IPS-15b (cell line): ENCODE results near the gene HOXB2.
"Not testable (repeated sequence)": the region's sequence is repeated elsewhere in the genome, so short reads cannot be mapped to it uniquely, and the experiment has no call there.

ENCODE experiments used
- H3K27me3 ChIP-seq: one replicate; pipeline ENCODE4 v1.6.1; 2013; ENCODE audit warnings: low read length; ENCODE audit not compliant: control insufficient read depth, insufficient read depth
- H3K36me3 ChIP-seq: one replicate; pipeline ENCODE4 v1.6.1; 2013; ENCODE audit warnings: low read length; ENCODE audit not compliant: control insufficient read depth, insufficient read depth
- H3K4me1 ChIP-seq: one replicate; pipeline ENCODE4 v1.6.1; 2013; ENCODE audit warnings: mild to moderate bottlenecking, low read length; ENCODE audit not compliant: control insufficient read depth, insufficient read depth
- H3K4me3 ChIP-seq: one replicate; pipeline ENCODE4 v1.5.1; 2013; ENCODE audit warnings: low read depth, low read length
- H3K9ac ChIP-seq: one replicate; pipeline ENCODE4 v1.6.1; 2013; ENCODE audit warnings: low read depth, mild to moderate bottlenecking, low read length
- H3K9me3 ChIP-seq: one replicate; pipeline ENCODE4 v1.6.1; 2013; ENCODE audit warnings: mild to moderate bottlenecking, low read length; ENCODE audit not compliant: control insufficient read depth, insufficient read depth

HOXB2 gene

DNA sequence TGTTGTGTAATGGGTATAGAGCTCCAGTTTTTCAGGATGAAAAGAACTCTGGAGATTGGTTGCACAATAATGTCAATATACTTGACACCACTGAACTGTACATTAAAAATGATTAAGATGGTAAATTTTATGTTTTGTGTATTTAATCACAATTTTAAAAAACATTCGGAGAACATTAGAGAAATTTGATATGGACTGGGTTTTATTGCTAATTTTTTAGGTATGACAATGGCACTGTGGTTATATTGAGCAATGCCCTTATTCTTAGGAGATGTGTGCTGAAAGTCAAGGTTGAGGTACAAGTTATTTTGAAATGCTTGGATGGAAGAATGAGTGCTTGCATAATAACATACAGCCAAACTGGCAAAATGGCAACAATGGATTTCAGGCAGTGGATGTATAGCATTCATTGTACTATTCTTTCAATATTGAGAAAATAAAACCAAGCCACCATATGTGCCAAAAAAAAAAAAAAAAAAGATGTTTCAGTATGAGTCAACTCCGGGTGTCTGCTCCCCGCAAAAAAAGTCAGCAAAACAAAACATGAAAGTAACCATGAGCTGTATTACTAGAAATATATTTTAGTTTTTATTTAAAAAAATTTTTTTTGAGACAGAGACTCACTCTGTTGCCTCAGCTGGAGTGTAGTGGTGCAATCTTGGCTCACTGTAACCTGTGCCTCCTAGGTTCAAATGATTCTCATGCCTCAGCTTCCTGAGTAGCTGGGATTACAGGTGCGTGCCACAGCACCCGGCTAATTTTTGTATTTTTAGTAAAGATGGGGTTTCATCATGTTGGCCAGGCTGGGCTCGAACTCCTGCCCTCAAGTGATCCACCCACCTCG, 33.9 kb downstream of the HOXB2 start:
- Histone ChIP-seq H3K36me3 (no peaks in the 10 kb centered on the region), H3K4me1 (peaks cover 6% of the 10 kb centered on the region), H3K9ac (no peak overlapping the region), H3K27me3 (peaks cover 18% of the 10 kb centered on the region), H3K4me3 (no peak overlapping the region), H3K9me3 (no peaks in the 10 kb centered on the region)

DNA sequence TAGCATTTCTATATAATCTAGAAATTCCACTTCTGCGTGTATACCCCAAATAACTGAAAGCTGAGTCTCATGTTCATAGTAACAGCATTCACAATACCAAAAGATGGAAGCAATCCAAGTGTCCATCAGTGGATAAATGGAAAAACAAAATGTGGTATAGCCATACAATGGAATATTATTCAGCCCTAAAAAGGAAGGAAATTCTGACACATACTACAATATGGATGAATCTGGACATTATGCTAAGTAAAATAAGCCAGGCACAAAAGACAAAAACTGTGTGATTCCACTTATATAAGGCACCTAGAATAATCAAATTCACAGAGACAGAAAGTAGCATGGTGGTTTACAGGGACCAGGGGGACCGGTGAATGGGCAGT, 34.5 kb downstream of the HOXB2 start:
- no peaks in the 10 kb centered on the region for H3K36me3 ChIP-seq

DNA sequence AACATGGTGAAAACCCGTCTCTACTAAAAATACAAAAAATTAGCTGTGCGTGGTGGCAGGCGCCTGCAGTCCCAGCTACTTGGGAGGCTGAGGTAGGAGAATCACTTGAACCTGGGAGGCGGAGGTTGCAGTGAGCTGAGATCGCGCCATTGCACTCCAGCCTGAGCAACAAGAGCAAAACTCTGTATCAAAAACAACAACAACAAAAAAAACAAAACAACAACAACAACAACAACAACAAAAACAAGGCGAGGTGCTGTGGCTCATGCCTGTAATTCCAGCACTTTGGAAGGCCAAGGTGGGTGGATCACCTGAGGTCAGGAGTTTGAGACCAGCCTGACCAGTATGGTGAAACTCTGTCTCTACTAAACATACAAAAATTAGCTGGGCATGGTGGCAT, 35.2 kb downstream of the HOXB2 start:
- H3K27me3 ChIP-seq: peaks cover 17% of the 10 kb centered on the region
- not testable (repeated sequence) for H3K9ac ChIP-seq, H3K36me3 ChIP-seq, H3K9me3 ChIP-seq, H3K4me1 ChIP-seq, H3K4me3 ChIP-seq

More for the DNA sequence above, 34.5 kb downstream of the HOXB2 start:
- H3K9me3 ChIP-seq: no peaks in the 10 kb centered on the region
- H3K9ac ChIP-seq: no peak overlapping the region
- peaks cover 18% of the 10 kb centered on the region for H3K27me3 ChIP-seq
- H3K4me1 ChIP-seq: peaks cover 6% of the 10 kb centered on the region
- H3K4me3 ChIP-seq: no peak overlapping the region

DNA sequence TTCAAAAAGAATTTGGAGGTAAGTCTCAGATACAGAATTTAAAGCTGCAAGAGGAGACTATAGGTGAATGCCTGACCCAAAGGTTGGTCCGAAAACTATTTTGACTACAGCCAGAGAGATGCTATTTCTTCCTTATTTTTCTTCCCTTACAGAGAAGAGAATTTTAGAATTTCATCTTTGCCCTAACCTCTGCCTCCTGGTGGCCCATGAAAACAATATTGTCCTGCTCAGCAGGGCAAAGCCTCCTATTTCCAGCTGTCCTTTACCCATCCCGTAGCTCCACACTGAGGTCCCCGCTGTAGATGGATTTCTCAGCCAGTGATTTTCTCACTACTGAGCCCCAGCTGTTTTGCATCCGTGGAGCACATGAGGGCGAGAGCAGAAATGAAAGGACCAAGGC, 38.7 kb downstream of the HOXB2 start:
- no peaks in the 10 kb centered on the region for H3K9me3 ChIP-seq
- H3K4me1 ChIP-seq: peaks cover 4% of the 10 kb centered on the region
- H3K27me3 ChIP-seq: peaks cover 29% of the 10 kb centered on the region
- H3K4me3 ChIP-seq: no peak overlapping the region
- no peaks in the 10 kb centered on the region for H3K36me3 ChIP-seq
- no peak overlapping the region for H3K9ac ChIP-seq

DNA sequence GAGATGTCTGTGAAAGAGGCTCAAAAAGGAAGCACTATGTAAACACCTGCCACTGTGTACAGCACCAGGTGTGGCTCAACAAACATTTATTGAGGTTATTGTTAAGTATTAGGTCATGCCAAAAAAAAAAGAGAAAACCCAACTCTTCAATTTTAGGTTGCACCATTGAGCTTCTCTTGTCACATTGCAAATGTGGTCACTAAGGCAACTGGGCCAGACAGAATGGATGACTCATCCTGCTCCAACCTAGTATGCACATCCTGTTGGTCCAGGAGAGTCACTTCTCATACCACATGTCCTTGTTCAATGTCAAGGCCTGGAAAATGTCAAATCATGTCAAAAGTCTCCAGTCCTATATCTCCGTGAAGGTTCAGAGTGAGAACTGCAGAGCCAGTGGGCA, 39.1 kb downstream of the HOXB2 start:
- Histone ChIP-seq H3K4me3 (no peak overlapping the region), H3K9me3 (no peaks in the 10 kb centered on the region), H3K4me1 (peaks cover 4% of the 10 kb centered on the region), H3K27me3 (peaks cover 33% of the 10 kb centered on the region), H3K9ac (no peak overlapping the region), H3K36me3 (no peaks in the 10 kb centered on the region)

DNA sequence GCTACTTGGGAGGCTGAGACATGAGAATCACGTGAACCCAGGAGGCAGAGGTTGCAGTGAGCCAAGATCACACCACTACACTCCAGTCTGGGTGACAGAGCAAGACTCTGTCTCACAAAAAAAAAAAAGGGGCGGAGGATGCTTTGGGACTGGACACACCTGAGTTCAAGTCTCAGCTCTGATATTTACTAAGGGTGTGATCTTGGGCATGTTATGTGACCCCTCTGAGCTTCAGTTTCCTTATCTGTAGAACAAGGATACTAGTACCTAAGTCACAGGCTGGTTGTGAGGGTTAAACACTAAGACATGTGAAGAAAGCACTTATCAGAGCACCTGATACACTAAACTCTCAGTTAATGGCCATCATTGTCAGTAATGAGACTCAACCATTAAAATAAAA, 40.0 kb downstream of the HOXB2 start:
- H3K36me3 ChIP-seq: no peaks in the 10 kb centered on the region
- H3K27me3 ChIP-seq: peaks cover 41% of the 10 kb centered on the region
- no peaks in the 10 kb centered on the region for H3K9me3 ChIP-seq
- peaks cover 4% of the 10 kb centered on the region for H3K4me1 ChIP-seq
- no peak overlapping the region for H3K9ac ChIP-seq
- H3K4me3 ChIP-seq: no peak overlapping the region

DNA sequence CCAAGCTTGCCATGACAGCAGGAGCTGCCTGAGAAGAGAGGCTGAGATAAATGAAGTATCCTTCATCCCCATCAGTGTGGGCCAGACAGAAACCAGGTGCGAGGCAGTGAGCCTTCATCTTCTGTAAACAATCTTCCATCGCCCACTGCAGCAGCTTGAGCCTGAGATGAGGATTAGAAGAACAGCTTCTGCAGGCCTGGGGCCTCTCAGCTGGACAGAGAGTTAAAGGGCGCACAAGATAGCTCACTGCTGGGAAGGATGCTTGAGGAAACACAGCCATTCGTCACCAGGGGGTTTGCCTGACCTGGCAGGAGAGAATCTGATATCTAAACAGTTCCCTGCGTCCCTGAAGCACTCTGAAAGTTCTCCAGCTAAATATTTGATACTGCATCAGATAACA, 41.2 kb downstream of the HOXB2 start:
- H3K9ac ChIP-seq: no peak overlapping the region
- no peaks in the 10 kb centered on the region for H3K36me3 ChIP-seq
- no peaks in the 10 kb centered on the region for H3K9me3 ChIP-seq
- no peak overlapping the region for H3K4me3 ChIP-seq
- peaks cover 4% of the 10 kb centered on the region for H3K4me1 ChIP-seq
- H3K27me3 ChIP-seq: peaks cover 42% of the 10 kb centered on the region

DNA sequence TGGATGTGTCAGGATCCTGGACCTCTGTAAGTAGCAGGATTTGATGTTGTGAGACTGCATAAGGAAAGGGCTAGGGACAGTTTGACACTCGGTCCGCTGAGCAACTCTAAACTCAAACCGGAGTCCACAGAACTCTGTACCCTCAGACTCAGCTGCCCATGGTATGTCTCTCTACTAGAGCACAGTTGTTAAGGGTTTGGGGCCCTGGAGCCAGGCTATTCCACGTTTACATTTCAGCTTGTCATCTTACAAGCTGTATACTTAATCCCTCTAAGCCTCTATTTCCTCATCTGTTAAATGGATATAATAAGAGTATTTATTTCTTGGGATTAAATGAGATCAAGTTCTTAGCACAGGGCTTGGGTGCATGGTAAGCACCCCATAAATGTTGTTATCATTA, 42.0 kb downstream of the HOXB2 start:
- peaks cover 4% of the 10 kb centered on the region for H3K4me1 ChIP-seq
- H3K4me3 ChIP-seq: no peak overlapping the region
- H3K9me3 ChIP-seq: no peaks in the 10 kb centered on the region
- peaks cover 48% of the 10 kb centered on the region for H3K27me3 ChIP-seq
- H3K36me3 ChIP-seq: no peaks in the 10 kb centered on the region
- H3K9ac ChIP-seq: no peak overlapping the region

DNA sequence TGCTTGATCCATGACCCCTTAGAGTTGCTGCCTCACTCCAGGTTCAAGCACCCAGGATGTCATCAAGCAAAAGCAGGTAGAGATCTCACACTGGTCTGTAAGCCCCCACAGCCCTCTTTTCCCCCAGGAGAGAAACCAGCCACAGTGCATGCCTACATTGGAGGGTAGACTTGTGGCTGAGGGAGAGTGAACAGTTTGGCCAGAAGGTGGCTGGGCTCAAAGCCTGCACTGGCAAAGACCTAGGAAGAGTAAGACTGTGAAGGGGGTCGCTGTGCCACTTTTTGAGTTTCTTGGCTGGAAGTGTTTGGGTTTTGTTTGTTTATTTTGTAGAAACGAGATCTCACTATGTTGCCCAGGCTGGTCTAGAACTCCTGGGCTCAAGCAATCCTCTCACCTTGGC, 42.6 kb downstream of the HOXB2 start:
- H3K4me1 ChIP-seq: peaks cover 4% of the 10 kb centered on the region
- no peak overlapping the region for H3K9ac ChIP-seq
- H3K9me3 ChIP-seq: no peaks in the 10 kb centered on the region
- peaks cover 51% of the 10 kb centered on the region for H3K27me3 ChIP-seq
- H3K36me3 ChIP-seq: no peaks in the 10 kb centered on the region
- no peak overlapping the region for H3K4me3 ChIP-seq

DNA sequence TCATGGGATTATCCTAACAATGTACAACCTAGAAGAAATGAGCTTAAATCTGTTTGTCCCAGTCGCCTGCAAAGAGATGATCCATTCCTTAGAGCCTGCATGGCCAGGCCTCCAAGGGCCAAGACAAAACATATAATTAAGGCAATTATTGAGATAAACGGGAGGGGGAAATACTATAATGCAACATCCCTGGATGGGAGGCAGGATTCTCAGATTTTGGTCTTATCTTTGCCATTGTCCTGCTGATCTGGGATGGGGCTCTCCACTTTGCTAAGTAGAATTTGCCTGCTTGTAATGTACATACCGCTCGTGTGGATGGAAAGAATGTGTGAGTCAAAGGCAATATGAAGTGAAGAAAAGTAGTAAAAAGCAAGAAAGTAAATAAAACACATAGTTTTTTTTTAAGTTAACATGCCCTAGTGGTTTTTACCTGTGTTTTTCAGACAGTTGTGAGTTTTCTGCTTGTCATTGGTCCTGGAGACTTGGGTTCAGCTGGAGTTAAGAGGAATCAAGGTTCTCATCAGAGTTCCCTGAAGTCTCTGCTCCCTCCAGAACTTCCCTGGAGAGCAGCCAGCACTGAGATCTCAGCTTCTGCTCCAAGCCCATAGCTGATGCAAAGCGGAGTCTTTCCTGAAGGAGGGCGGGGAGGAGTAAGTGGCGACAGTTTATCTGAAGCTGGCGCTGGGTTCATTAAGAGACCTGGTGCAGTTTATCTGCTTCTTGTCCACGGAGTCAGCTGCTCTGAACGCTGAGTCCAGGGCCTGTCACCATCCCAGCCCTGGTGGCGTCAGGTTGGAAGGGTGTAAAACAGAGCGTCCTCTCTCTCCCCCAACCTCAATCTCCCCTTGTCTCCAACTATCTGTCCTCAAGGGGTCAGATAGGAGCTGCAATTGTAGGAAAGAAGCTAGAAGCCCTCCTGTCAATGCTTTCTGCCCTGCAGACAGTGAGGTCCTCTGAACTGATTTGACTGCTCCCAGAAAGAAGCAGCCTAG, 44.2 kb downstream of the HOXB2 start:
- Histone ChIP-seq H3K4me1 (peaks cover 4% of the 10 kb centered on the region), H3K9ac (no peak overlapping the region), H3K36me3 (no peaks in the 10 kb centered on the region), H3K4me3 (no peak overlapping the region), H3K9me3 (no peaks in the 10 kb centered on the region), H3K27me3 (peaks cover 57% of the 10 kb centered on the region)

DNA sequence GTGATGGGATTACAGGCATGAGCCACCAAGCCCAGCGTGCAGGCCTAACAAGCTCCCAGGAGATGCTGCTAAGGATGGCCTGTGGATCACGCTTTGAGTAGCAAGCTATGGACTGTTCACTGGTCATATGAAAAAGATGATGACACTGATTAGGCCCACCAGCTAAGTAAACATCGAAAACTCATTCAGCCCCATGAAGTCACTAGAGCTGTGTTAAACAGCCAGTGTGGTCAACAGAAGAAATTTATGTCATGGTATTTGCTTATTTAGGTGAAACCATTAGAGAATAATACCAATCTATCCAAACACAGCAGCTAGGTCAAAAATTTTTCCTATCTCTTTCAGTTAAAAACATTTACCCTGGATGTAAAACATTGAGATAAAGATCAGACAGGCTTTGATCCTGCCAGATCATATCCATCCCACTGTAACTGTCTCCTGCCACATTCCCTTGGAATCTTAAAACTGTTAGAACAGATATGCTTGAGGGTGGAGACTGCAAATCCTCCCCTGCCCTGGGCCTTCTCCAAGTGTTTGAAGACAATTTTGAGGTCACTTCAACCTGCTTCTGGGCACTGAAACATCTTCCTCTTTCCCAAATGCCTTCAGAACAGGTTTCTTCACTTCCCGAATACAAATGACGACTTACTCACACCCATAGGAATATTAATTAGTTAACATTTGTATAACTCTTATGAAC, 45.0 kb downstream of the HOXB2 start:
- H3K9ac ChIP-seq: no peak overlapping the region
- no peaks in the 10 kb centered on the region for H3K36me3 ChIP-seq
- no peak overlapping the region for H3K4me3 ChIP-seq
- H3K9me3 ChIP-seq: no peaks in the 10 kb centered on the region
- H3K27me3 ChIP-seq: peaks cover 64% of the 10 kb centered on the region
- H3K4me1 ChIP-seq: peaks cover 4% of the 10 kb centered on the region
